ENCODE data around the gene IGFBP7.

DNA sequence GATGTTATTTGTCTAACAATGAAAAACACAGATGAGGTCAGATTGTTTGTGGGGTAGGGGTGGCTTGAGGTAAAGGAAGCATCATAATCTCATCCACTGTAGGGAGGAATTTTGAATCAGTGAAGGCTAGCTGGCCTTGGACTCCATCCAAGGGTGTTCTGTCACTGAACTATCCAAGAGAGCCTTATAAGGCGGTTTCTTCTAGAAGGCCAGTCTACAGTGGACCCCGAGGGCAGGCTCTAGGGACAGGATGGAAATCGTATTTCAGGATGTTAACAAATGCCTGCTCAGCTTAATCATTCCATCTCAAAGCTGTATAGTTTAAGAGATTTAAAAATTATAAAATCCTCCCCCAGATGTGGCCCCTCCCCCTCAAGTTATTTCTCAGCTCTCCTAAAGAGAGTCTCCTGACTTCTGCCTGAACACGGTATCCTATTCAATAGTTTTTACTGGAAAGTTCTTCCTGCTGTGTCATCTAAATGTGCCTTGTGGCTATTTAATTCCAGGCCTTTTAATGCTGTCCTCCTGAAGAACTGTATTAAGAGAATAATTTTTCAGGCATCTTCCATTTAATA, 8.0 kb downstream of the IGFBP7 start:
- TF ChIP-seq POLR2A (IDR thresholded peaks at IDR 0.05) = no peak
- TF ChIP-seq CTCF (IDR thresholded peaks at IDR 0.05) = no peak

Measured in adrenal gland (tissue), 5 donors.